OCI-LY1 (cell line): ENCODE data around the gene IP6K3.

Experiments
- H2AFZ ChIP-seq: fragments of 200-600 bp; sonication (generic), shearing (Covaris generic); 2 replicates; pipeline ENCODE4 v1.6.0; 2014; ENCODE audit warnings: antibody characterized with exemption, mild to moderate bottlenecking, low read length
- H3F3A ChIP-seq: fragments of 200-600 bp; sonication (generic), shearing (Covaris generic); 2 replicates; pipeline ENCODE4 v1.6.0; 2014; ENCODE audit warnings: mild to moderate bottlenecking, antibody characterized with exemption, low read length, moderate library complexity; ENCODE audit not compliant: insufficient read depth
- H3K27ac ChIP-seq: fragments of 200-600 bp; sonication (generic); 2 replicates; pipeline ENCODE4 v1.5.1; 2014; ENCODE audit warnings: low read length, mixed run types, mild to moderate bottlenecking, low read depth; ENCODE audit not compliant: poor library complexity, severe bottlenecking
- H3K27me3 ChIP-seq: fragments of 200-600 bp; sonication (generic); 2 replicates; pipeline ENCODE4 v1.6.0; 2014; ENCODE audit warnings: antibody characterized with exemption, mild to moderate bottlenecking, low read length, moderate library complexity; ENCODE audit not compliant: insufficient read depth
- H3K36me3 ChIP-seq: fragments of 200-600 bp; sonication (generic); 2 replicates; pipeline ENCODE4 v1.6.1; 2014; ENCODE audit warnings: mild to moderate bottlenecking, antibody characterized with exemption, low read length, moderate library complexity, mixed read lengths; ENCODE audit not compliant: insufficient read depth
- H3K4me1 ChIP-seq: fragments of 200-600 bp; sonication (generic); 2 replicates; pipeline ENCODE4 v1.5.1; 2014; ENCODE audit warnings: mild to moderate bottlenecking, low read length, moderate library complexity; ENCODE audit not compliant: insufficient read depth, severe bottlenecking
- H3K4me2 ChIP-seq: fragments of 200-600 bp; sonication (generic), shearing (Covaris generic); 2 replicates; pipeline ENCODE4 v1.6.1; 2014; ENCODE audit warnings: low read length
- H3K4me3 ChIP-seq: fragments of 200-600 bp; sonication (generic); 2 replicates; pipeline ENCODE4 v1.5.1; 2014; ENCODE audit warnings: low read length, low read depth, mild to moderate bottlenecking, mixed read lengths; ENCODE audit not compliant: poor library complexity, severe bottlenecking
- H3K79me2 ChIP-seq: fragments of 200-600 bp; shearing (Covaris generic); 2 replicates; pipeline ENCODE4 v1.6.1; 2016; ENCODE audit warnings: mixed run types, low read length, mixed read lengths; ENCODE audit not compliant: insufficient read depth
- H3K9ac ChIP-seq: fragments of 200-600 bp; sonication (generic), shearing (Covaris generic); 2 replicates; pipeline ENCODE4 v1.6.1; 2014; ENCODE audit warnings: mild to moderate bottlenecking, low read length, mixed read lengths
- H3K9me2 ChIP-seq: fragments of 200-600 bp; sonication (generic), shearing (Covaris generic); 2 replicates; pipeline ENCODE4 v1.6.1; 2014; ENCODE audit warnings: low read depth, mild to moderate bottlenecking, low read length, mixed read lengths
- H3K9me3 ChIP-seq: fragments of 200-600 bp; shearing (Covaris generic); 2 replicates; pipeline ENCODE4 v1.6.1; 2014; ENCODE audit warnings: low read length, mixed read lengths
- H4K20me1 ChIP-seq: fragments of 200-600 bp; sonication (generic), shearing (Covaris generic); 2 replicates; pipeline ENCODE4 v1.6.0; 2016; ENCODE audit warnings: mild to moderate bottlenecking, low read length; ENCODE audit not compliant: insufficient read depth
- CTCF ChIP-seq: fragments of 200-600 bp; sonication (generic), shearing (Covaris generic); IDR thresholded peaks from 2 replicates; pipeline ENCODE4 v1.5.1; 2017; ENCODE audit warnings: mild to moderate bottlenecking, antibody characterized with exemption, low read length, moderate library complexity, mixed read lengths
- EZH2 ChIP-seq: fragments of 200-600 bp; sonication (generic), shearing (Covaris generic); IDR thresholded peaks from 2 replicates; pipeline ENCODE4 v1.8.0; 2017; ENCODE audit warnings: borderline replicate concordance, mixed run types, mild to moderate bottlenecking, antibody characterized with exemption, low read length, moderate library complexity, mixed read lengths

Gene IP6K3

GRCh38 chr6:33766921-33767907 is 20.5 kb upstream of the IP6K3 start:
- TF ChIP-seq EZH2 (no peak), CTCF (no peak)
- peaks cover 4% of the 10 kb centered on the region for H3K36me3 ChIP-seq
- H3K9me3 ChIP-seq, result no peaks in the 10 kb centered on the region
- peaks cover 3% of the 10 kb centered on the region for H3K27me3 ChIP-seq
- H3K9ac ChIP-seq, result no peak overlapping the region
- H3K27ac ChIP-seq, result no peak overlapping the region
- H4K20me1 ChIP-seq, result no peaks in the 10 kb centered on the region
- no peaks in the 10 kb centered on the region for H3K4me1 ChIP-seq
- no peak overlapping the region for H2AFZ ChIP-seq
- H3K9me2 ChIP-seq, result no peaks in the 10 kb centered on the region
- H3K4me3 ChIP-seq, result no peak overlapping the region
- no peaks in the 10 kb centered on the region for H3F3A ChIP-seq
- H3K79me2 ChIP-seq, result no peaks in the 10 kb centered on the region
- no peak overlapping the region for H3K4me2 ChIP-seq

GRCh38 chr6:33765368-33765767 is 18.7 kb upstream of the IP6K3 start:
- peaks cover 3% of the 10 kb centered on the region for H3K27me3 ChIP-seq
- no peak overlapping the region for H3K4me2 ChIP-seq
- no peaks in the 10 kb centered on the region for H3K9me3 ChIP-seq
- TF ChIP-seq EZH2 (no peak), CTCF (no peak)
- no peak overlapping the region for H3K4me3 ChIP-seq
- no peak overlapping the region for H3K27ac ChIP-seq
- H3F3A ChIP-seq, result no peaks in the 10 kb centered on the region
- H3K9ac ChIP-seq, result no peak overlapping the region
- no peaks in the 10 kb centered on the region for H3K4me1 ChIP-seq
- no peaks in the 10 kb centered on the region for H3K36me3 ChIP-seq
- no peaks in the 10 kb centered on the region for H4K20me1 ChIP-seq
- H3K79me2 ChIP-seq, result no peaks in the 10 kb centered on the region
- no peaks in the 10 kb centered on the region for H3K9me2 ChIP-seq
- no peak overlapping the region for H2AFZ ChIP-seq

- Histone ChIP-seq H3K79me2 (no peaks in the 10 kb centered on the region), H3K9me2 (no peaks in the 10 kb centered on the region), H3F3A (no peaks in the 10 kb centered on the region), H3K9me3 (no peaks in the 10 kb centered on the region), H3K4me1 (no peaks in the 10 kb centered on the region), H3K27me3 (peaks cover 6% of the 10 kb centered on the region), H3K9ac (no peak overlapping the region), H3K27ac (no peak overlapping the region), H3K4me3 (no peak overlapping the region), H3K4me2 (no peak overlapping the region), H3K36me3 (no peaks in the 10 kb centered on the region), H4K20me1 (no peaks in the 10 kb centered on the region), H2AFZ (no peak overlapping the region)
- TF ChIP-seq EZH2 (no peak), CTCF (no peak)
Observed at GRCh38 chr6:33764036-33764435, 17.3 kb upstream of the IP6K3 start.
